GM12878 (cell line): ENCODE data around the gene CD84. TPM values are rescaled to one million over a fixed set of nuclear protein-coding genes. Genes with fewer than 3 reads are reported as not detected.

Source experiments
- ATAC-seq: fragments of 200-7000 bp; cut with Tn5 transposase; 3 replicates; pipeline ENCODE4 v1.9.1; 2020; ENCODE audit warnings: mild to moderate bottlenecking, moderate library complexity
- BruUV-seq: library from RNA; stranded (reverse); fragments of 400-500 nt; replicated peaks from 2 replicates; lab custom pipeline; 2021; lab: Mats Ljungman, UMichigan
- CTCF ChIA-PET: fragments of 300-600 bp; sonication (Branson Sonifier 250); formaldehyde crosslinking; extraction: SDS; loops from one replicate; lab custom pipeline; 2021; ENCODE audit warnings: inconsistent platforms; lab: Yijun Ruan, JAX
- POLR2A ChIA-PET: fragments of 350-600 bp; formaldehyde crosslinking; extraction: SDS; loops from one replicate; lab custom pipeline; 2021; ENCODE audit warnings: inconsistent platforms; lab: Charles Lee
- RAD21 ChIA-PET: fragments of 300-600 bp; sonication (Branson Sonifier 250); formaldehyde crosslinking; loops from one replicate; lab custom pipeline; 2023; ENCODE audit warnings: antibody characterized with exemption; ENCODE audit not compliant: unreplicated experiment; lab: Charles Lee
- SMC1A ChIA-PET: fragments of 300-600 bp; sonication (Branson Sonifier 250); formaldehyde crosslinking; loops from one replicate; lab custom pipeline; 2023; ENCODE audit not compliant: unreplicated experiment, uncharacterized antibody; lab: Charles Lee
- DNase-seq: peaks from one replicate; pipeline ENCODE4 v3.0.0-alpha.2; 2011; ENCODE audit warnings: low read depth, low spot score
- FAIRE-seq: peaks from 3 replicates; lab custom pipeline; 2011; peaks lifted over from hg19 to GRCh38; lab: Jason Lieb, UNC
- H2AFZ ChIP-seq: 2 replicates; pipeline ENCODE4 v1.6.0; 2011; ENCODE audit warnings: low read depth, low read length, control low read depth; ENCODE audit not compliant: control insufficient read depth
- H3K27ac ChIP-seq: 2 replicates; pipeline ENCODE4 v1.5.1; 2011; ENCODE audit warnings: control low read depth; ENCODE audit not compliant: control insufficient read depth, insufficient read depth
- H3K27me3 ChIP-seq, 2 experiments: replicated peaks in 1 of 2; 2 replicates each; pipeline versions ENCODE4 v1.6.0 to v1.6.1; 2011; ENCODE audit warnings: low read length in 1 of 2; ENCODE audit not compliant: control insufficient read depth in 2 of 2, insufficient read depth in 2 of 2
- H3K36me3 ChIP-seq, 2 experiments: 2 replicates each; pipeline ENCODE4 v1.5.1; 2011; ENCODE audit warnings: low read length in 1 of 2; ENCODE audit not compliant: control insufficient read depth in 2 of 2, insufficient read depth in 2 of 2
- H3K4me1 ChIP-seq: 2 replicates; pipeline ENCODE4 v1.6.1; 2011; ENCODE audit warnings: mild to moderate bottlenecking, low read length, moderate library complexity, mixed read lengths; ENCODE audit not compliant: control insufficient read depth, insufficient read depth
- H3K4me2 ChIP-seq: 2 replicates; pipeline ENCODE4 v1.6.0; 2011; ENCODE audit warnings: control low read depth; ENCODE audit not compliant: control insufficient read depth, insufficient read depth
- H3K4me3 ChIP-seq: fragments of 200-600 bp; sonication (generic); 2 replicates; pipeline ENCODE4 v1.5.1; 2016
- H3K79me2 ChIP-seq: 2 replicates; pipeline ENCODE4 v1.6.0; 2011; ENCODE audit warnings: low read length; ENCODE audit not compliant: control insufficient read depth, insufficient read depth
- H3K9ac ChIP-seq: 2 replicates; pipeline ENCODE4 v1.8.0; 2011; ENCODE audit warnings: low read length, control low read depth, mixed read lengths; ENCODE audit not compliant: control insufficient read depth, insufficient read depth
- H3K9me3 ChIP-seq: replicated peaks from 3 replicates; pipeline ENCODE4 v1.5.1; 2011; ENCODE audit warnings: mild to moderate bottlenecking, low read length; ENCODE audit not compliant: control insufficient read depth, insufficient read depth
- H4K20me1 ChIP-seq: 2 replicates; pipeline ENCODE4 v1.6.0; 2011; ENCODE audit not compliant: control insufficient read depth, insufficient read depth
- BCL11A ChIP-seq: IDR thresholded peaks from 2 replicates; pipeline ENCODE4 v1.6.1; 2011; ENCODE audit warnings: low read depth, low read length
- BMI1 ChIP-seq: fragments of 450-650 bp; IDR thresholded peaks from 2 replicates; pipeline ENCODE4 v1.6.1; 2016; ENCODE audit warnings: mild to moderate bottlenecking, moderate library complexity, borderline replicate concordance
- ETV6 ChIP-seq, 2 experiments: fragments of 450-650 bp in 1 of 2; IDR thresholded peaks in 1 of 2; conservative IDR thresholded peaks in 1 of 2; 2 replicates each; pipeline ENCODE4 v1.6.1; 2014; ENCODE audit warnings: antibody characterized with exemption in 1 of 2, borderline replicate concordance in 1 of 2, low read depth in 1 of 2, mild to moderate bottlenecking in 1 of 2, moderate library complexity in 1 of 2
- EZH2 ChIP-seq: IDR thresholded peaks from 2 replicates; pipeline ENCODE4 v1.6.1; 2012; ENCODE audit warnings: low read depth, mild to moderate bottlenecking, control low read depth, inconsistent platforms, low read length, borderline replicate concordance; ENCODE audit not compliant: control insufficient read depth
- HDAC2 ChIP-seq: fragments of 200-600 bp; sonication (generic); IDR thresholded peaks from 2 replicates; pipeline ENCODE4 v1.6.1; 2017
- HDGF ChIP-seq: fragments of 450-650 bp; IDR thresholded peaks from 2 replicates; pipeline ENCODE4 v1.6.1; 2016; ENCODE audit warnings: antibody characterized with exemption
- JUNB ChIP-seq: IDR thresholded peaks from 2 replicates; pipeline ENCODE4 v1.6.1; 2016; ENCODE audit warnings: antibody characterized with exemption, mild to moderate bottlenecking
- JUND ChIP-seq: IDR thresholded peaks from 2 replicates; pipeline ENCODE4 v1.6.1; 2012; ENCODE audit warnings: low read depth, mild to moderate bottlenecking, low read length, improper control_type of control experiment, moderate library complexity
- KAT2A ChIP-seq: conservative IDR thresholded peaks from 2 replicates; pipeline ENCODE4 v1.6.1; 2011; ENCODE audit warnings: low read depth, low read length; ENCODE audit not compliant: control insufficient read depth
- KLF5 ChIP-seq: fragments of 450-650 bp; IDR thresholded peaks from 2 replicates; pipeline ENCODE4 v1.6.1; 2014; ENCODE audit warnings: mild to moderate bottlenecking; ENCODE audit not compliant: partially characterized antibody
- NFXL1 ChIP-seq: fragments of 450-650 bp; IDR thresholded peaks from 2 replicates; pipeline ENCODE4 v1.6.1; 2017; ENCODE audit warnings: antibody characterized with exemption, mild to moderate bottlenecking, borderline replicate concordance
- POLR2AphosphoS5 ChIP-seq: IDR thresholded peaks from 2 replicates; pipeline ENCODE4 v1.6.1; 2011; ENCODE audit warnings: mild to moderate bottlenecking, low read length, inconsistent platforms
- RCOR1 ChIP-seq: conservative IDR thresholded peaks from 2 replicates; pipeline ENCODE4 v1.6.1; 2012; ENCODE audit warnings: low read depth, low read length, improper control_type of control experiment
- STAT1 ChIP-seq: fragments of 450-650 bp; conservative IDR thresholded peaks from 2 replicates; pipeline ENCODE4 v1.6.1; 2014; ENCODE audit warnings: antibody characterized with exemption, mild to moderate bottlenecking
- WGBS: methylation state at CpG from one replicate; pipeline ENCODE4 v1.1.6; 2016; ENCODE audit warnings: low lambda C conversion rate; ENCODE audit not compliant: insufficient replicate concordance, insufficient coverage; ENCODE audit errors: missing lambda C conversion rate; 5-methylcytosine and 5-hydroxymethylcytosine counted together
- in situ Hi-C: fragments of 300-500 bp; cut with MboI; formaldehyde crosslinking; loops from 9 replicates; pipeline ENCODE4 v1.14.3; 2018; ENCODE audit warnings: mixed read lengths
- intact Hi-C: fragments of 100-400 bp; cut with micrococcal nuclease; formaldehyde crosslinking; loops from one replicate; pipeline ENCODE4 v1.14.2; 2022; ENCODE audit not compliant: unreplicated experiment
- polyA plus RNA-seq, 11 experiments: library from polyadenylated mRNA; depleted of rRNA in 4 of 11; unstranded in 6 of 11; stranded (reverse) in 5 of 11; fragments of >200 nt; fragmentation: Nextera tagmentation in 4 of 11; fragmentation: Illumina TruSeq in 1 of 11; extraction: Ambion mirVana in 4 of 11; extraction: Trizol in 1 of 11; gene quantifications; 1 replicate in 1 of 11; 2 replicates in 10 of 11; pipeline versions ENCODE4 v1.2.1 to v1.2.3, GENCODE V29; 2011 to 2016; ENCODE audit warnings: inconsistent platforms in 2 of 11, missing spikeins in 2 of 11, low read depth in 1 of 11
- total RNA-seq, 4 experiments: library from RNA; depleted of rRNA in 3 of 4; stranded (reverse); fragments of >200 nt in 3 of 4; fragmentation: Illumina TruSeq in 1 of 4; extraction: Trizol in 1 of 4; gene quantifications; 2 replicates each; pipeline versions ENCODE4 v1.2.1 to v1.2.3, GENCODE V29; 2013 to 2021
- TF ChIP-seq, protein P1 (sequence below): IDR thresholded peaks from 2 replicates; pipeline ENCODE4 v1.6.1; 2012; ENCODE audit warnings: low read depth, low read length, improper control_type of control experiment
- TF ChIP-seq, protein P2 (sequence below): fragments of 450-650 bp; IDR thresholded peaks from 2 replicates; pipeline ENCODE4 v1.6.1; 2014; ENCODE audit warnings: mild to moderate bottlenecking
- TF ChIP-seq, protein P3 (sequence below): fragments of 150-350 bp; IDR thresholded peaks from 2 replicates; pipeline ENCODE4 v1.6.1; 2016; ENCODE audit warnings: low read depth, low read length

CD84 gene
- total and polyA plus RNA-seq, 10 of the 15 experiments (the other 5 are each of a cell fraction or from before 2014, with no cell fraction given): 3.4 to 20.3 (median 11.7) TPM

DNA sequence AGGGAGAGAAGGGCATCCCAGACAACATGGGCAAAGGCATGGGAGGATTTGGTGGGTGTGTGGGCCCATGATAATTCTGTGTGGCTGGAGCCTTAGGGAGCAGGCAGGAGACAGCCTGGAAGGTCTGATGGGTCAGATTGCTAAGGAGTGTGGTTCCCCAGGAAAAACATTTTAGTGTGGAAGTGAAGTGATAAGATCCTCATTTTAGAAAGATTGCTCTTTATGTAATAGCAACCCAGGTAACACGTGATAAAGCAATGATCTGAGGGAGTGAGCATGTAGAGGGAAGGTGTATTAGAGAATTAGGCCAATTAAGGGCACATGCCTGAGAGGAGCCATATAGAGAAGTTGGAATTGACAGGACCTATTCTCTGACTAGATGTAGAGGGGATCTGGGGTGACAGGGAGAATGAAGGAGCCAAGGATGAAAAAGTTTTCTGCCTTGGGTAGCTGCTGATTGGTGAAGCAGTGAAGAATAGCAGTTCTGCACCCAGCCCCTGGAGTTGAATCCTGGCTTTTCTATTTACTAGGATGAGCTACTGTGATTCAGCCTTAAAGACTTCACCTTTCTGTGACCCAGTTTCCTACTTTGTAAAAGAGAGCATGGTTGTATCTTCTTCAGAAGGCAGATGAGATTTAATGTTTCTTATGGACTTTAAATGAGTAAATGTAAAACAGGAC, 37.5 kb downstream of the CD84 start:
- Histone ChIP-seq H3K79me2 (no peaks in the 10 kb centered on the region), H3K9ac (no peak overlapping the region), H4K20me1 (no peaks in the 10 kb centered on the region), H3K9me3 (no peaks in the 10 kb centered on the region; the same call in 1 of the 3 replicates), H3K27me3 (no peaks in the 10 kb centered on the region), H3K4me3 (no peak overlapping the region), H3K4me2 (no peak overlapping the region), H3K27ac (no peak overlapping the region), H3K4me1 (peaks cover 28% of the 10 kb centered on the region), H2AFZ (no peak overlapping the region), H3K36me3 (peaks cover 0 to 2% of the 10 kb centered on the region in 2 experiments; a peak in 1 of 4 replicates)
- POLR2A ChIA-PET: interaction anchor here (1.3 to 3.8 kb wide), 7 partner anchors 8 to 111 kb away, joined by 3 to 34 read pairs (median 12); partner anchors contain the start of gene SLAMF6
- FAIRE-seq: no peak
- ATAC-seq: no peak
- SMC1A ChIA-PET: interaction anchor here (0.6 to 23.5 kb wide), 17 partner anchors 7 to 267 kb away, joined by 3 to 735 read pairs (median 4); partner anchors contain the start of genes CD84 and SLAMF6
- RAD21 ChIA-PET: interaction anchor here (0.6 to 6.6 kb wide), 14 partner anchors 8 to 166 kb away, joined by 3 to 76 read pairs (median 10); partner anchors contain the start of gene SLAMF6
- in situ Hi-C loops: no loop called here
- CTCF ChIA-PET: interaction anchor here (1.0 to 19.8 kb wide), 9 partner anchors 13 to 111 kb away, joined by 3 to 355 read pairs (median 8); partner anchors contain the start of gene SLAMF6
- no TSS peak for BruUV-seq
- intact Hi-C loops: no loop called here
- WGBS: 96% methylated on average over 1 of the region's 1 CpG
- DNase-seq: no peak
- TF ChIP-seq JUNB (no peak), BCL11A (no peak), HDAC2 (no peak), NFXL1 (no peak), BMI1 (no peak), EZH2 (no peak), JUND (no peak), RCOR1 (no peak), ETV6 (conservative IDR thresholded peaks at IDR 0.05 in 1 of 2, IDR thresholded peaks at IDR 0.05 in 1 of 2; ENCODE audit: borderline replicate concordance in 1 of 2, low read depth in 1 of 2) (no peak), POLR2AphosphoS5 (no peak), KAT2A (no peak), KLF5 (no peak), HDGF (no peak), STAT1 (no peak)
- TF ChIP-seq, protein P1, sequence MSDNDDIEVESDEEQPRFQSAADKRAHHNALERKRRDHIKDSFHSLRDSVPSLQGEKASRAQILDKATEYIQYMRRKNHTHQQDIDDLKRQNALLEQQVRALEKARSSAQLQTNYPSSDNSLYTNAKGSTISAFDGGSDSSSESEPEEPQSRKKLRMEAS: no peak
- TF ChIP-seq, protein P2, sequence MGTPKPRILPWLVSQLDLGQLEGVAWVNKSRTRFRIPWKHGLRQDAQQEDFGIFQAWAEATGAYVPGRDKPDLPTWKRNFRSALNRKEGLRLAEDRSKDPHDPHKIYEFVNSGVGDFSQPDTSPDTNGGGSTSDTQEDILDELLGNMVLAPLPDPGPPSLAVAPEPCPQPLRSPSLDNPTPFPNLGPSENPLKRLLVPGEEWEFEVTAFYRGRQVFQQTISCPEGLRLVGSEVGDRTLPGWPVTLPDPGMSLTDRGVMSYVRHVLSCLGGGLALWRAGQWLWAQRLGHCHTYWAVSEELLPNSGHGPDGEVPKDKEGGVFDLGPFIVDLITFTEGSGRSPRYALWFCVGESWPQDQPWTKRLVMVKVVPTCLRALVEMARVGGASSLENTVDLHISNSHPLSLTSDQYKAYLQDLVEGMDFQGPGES: no peak
- TF ChIP-seq, protein P3, sequence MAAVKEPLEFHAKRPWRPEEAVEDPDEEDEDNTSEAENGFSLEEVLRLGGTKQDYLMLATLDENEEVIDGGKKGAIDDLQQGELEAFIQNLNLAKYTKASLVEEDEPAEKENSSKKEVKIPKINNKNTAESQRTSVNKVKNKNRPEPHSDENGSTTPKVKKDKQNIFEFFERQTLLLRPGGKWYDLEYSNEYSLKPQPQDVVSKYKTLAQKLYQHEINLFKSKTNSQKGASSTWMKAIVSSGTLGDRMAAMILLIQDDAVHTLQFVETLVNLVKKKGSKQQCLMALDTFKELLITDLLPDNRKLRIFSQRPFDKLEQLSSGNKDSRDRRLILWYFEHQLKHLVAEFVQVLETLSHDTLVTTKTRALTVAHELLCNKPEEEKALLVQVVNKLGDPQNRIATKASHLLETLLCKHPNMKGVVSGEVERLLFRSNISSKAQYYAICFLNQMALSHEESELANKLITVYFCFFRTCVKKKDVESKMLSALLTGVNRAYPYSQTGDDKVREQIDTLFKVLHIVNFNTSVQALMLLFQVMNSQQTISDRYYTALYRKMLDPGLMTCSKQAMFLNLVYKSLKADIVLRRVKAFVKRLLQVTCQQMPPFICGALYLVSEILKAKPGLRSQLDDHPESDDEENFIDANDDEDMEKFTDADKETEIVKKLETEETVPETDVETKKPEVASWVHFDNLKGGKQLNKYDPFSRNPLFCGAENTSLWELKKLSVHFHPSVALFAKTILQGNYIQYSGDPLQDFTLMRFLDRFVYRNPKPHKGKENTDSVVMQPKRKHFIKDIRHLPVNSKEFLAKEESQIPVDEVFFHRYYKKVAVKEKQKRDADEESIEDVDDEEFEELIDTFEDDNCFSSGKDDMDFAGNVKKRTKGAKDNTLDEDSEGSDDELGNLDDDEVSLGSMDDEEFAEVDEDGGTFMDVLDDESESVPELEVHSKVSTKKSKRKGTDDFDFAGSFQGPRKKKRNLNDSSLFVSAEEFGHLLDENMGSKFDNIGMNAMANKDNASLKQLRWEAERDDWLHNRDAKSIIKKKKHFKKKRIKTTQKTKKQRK: no peak
